ENCODE measurements around the gene TRIP4. TPM values are rescaled to one million over a fixed set of nuclear protein-coding genes. Genes with fewer than 3 reads are reported as not detected.
A peak's percentile ranks its signal among the peaks of the same experiment; 100 is the strongest.
"Not testable (repeated sequence)": the region's sequence is repeated elsewhere in the genome, so short reads cannot be mapped to it uniquely, and the experiment has no call there.

Gene TRIP4
- total RNA-seq, 5 donors from 2014 or later (not counting 1 experiment from before 2014, with no cell fraction given) = 17.3 to 24.5 (median 21.7) TPM

GRCh38 chr15:64355944-64356709 lies 31.5 kb upstream of the TRIP4 start, which contains the start of gene CSNK1G1:
TSS of gene CSNK1G1 (minus strand) at chr15:64356173. CDS start at chr15:64300499, 55,674 bp downstream.
- CTCF ChIA-PET = interaction anchor here in 1 of 2 donors (0.6 kb wide), 1 partner anchor 146 kb away, joined by 3 read pairs; no protein-coding TSS in a partner anchor
- Mint-ChIP-seq H3K27ac (peak within 1 kb of the TSS; percentile 87 to 88), H3K27me3 (no peaks in the 10 kb centered on the region), H3K9me3 (no peaks in the 10 kb centered on the region), H3K4me3 (peak within 1 kb of the TSS; percentile 87 to 95 (median 95)), H3K36me3 (no peaks in the 10 kb centered on the region), H3K4me1 (peaks cover 18 to 23% (median 19%) of the 10 kb centered on the region in 3 donors)
- H3K27me3 ChIP-seq (replicated peaks in 1 of 2; ENCODE audit: control insufficient read depth in 2 of 2, extremely low read depth in 1 of 2, insufficient read depth in 2 of 2, low read length in 1 of 2) = no peaks in the 10 kb centered on the region
- ATAC-seq (replicated peaks in 1 of 4) (peak; percentile 99), DNase-seq (peak; percentile 80 to 96 (median 90))
- H3K4me1 ChIP-seq (ENCODE audit: control insufficient read depth in 1 of 2, extremely low read depth in 1 of 2, insufficient read depth in 2 of 2, low read length in 2 of 2) = peaks cover 2 to 9% of the 10 kb centered on the region in 2 experiments
- H3K9me3 ChIP-seq = no peaks in the 10 kb centered on the region
- H3K4me3 ChIP-seq (ENCODE audit: control insufficient read depth in 1 of 2, extremely low read depth in 1 of 2, low read length in 1 of 2) = peak within 1 kb of the TSS; percentile 90
- peak within 1 kb of the TSS; percentile 54 for H3K27ac ChIP-seq (ENCODE audit: low read length)
- H3K36me3 ChIP-seq (ENCODE audit: control insufficient read depth in 2 of 2, extremely low read depth in 1 of 2, insufficient read depth in 1 of 2, low read length in 1 of 2) = no peaks in the 10 kb centered on the region
- 0% methylated on average over 21 of the region's 42 CpGs for WGBS (ENCODE audit: insufficient coverage)
- POLR2A ChIA-PET = no interaction called here

DNA sequence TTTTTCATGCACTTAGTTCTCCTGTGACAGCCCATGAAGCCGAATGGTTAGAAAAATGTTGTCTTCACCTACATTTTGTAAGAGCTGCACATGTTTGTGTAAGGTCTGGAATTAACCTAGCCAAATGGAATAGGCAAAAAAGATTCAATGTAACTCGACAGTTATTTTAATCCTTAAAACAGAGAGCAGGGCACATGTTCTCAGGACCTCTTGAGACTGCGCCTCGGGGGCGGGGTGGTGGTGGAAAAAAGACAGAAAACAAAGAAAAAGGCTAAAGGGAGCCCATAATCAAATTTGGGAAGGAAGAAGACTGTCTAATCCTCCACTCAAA lies 31.0 kb upstream of the TRIP4 start:
- H3K4me3 Mint-ChIP-seq = peak overlapping the region; percentile 87 to 95 (median 95)
- Histone ChIP-seq H3K27me3 (replicated peaks in 1 of 2; ENCODE audit: control insufficient read depth in 2 of 2, extremely low read depth in 1 of 2, insufficient read depth in 2 of 2, low read length in 1 of 2) (no peaks in the 10 kb centered on the region), H3K27ac (ENCODE audit: low read length) (peak overlapping the region; percentile 21), H3K9me3 (no peaks in the 10 kb centered on the region), H3K36me3 (ENCODE audit: control insufficient read depth in 2 of 2, extremely low read depth in 1 of 2, insufficient read depth in 1 of 2, low read length in 1 of 2) (no peaks in the 10 kb centered on the region), H3K4me1 (ENCODE audit: control insufficient read depth in 1 of 2, extremely low read depth in 1 of 2, insufficient read depth in 2 of 2, low read length in 2 of 2) (peaks cover 2 to 9% of the 10 kb centered on the region in 2 experiments), H3K4me3 (ENCODE audit: control insufficient read depth in 1 of 2, extremely low read depth in 1 of 2, low read length in 1 of 2) (peak overlapping the region; percentile 90)
- POLR2A ChIA-PET = no interaction called here
- no peak for ATAC-seq (replicated peaks in 1 of 4)
- no peaks in the 10 kb centered on the region for H3K9me3 Mint-ChIP-seq
- H3K27me3 Mint-ChIP-seq = no peaks in the 10 kb centered on the region
- H3K36me3 Mint-ChIP-seq = no peaks in the 10 kb centered on the region
- CTCF ChIA-PET = no interaction called here
- H3K4me1 Mint-ChIP-seq = peaks cover 17 to 19% (median 17%) of the 10 kb centered on the region in 3 donors
- DNase-seq = no peak
- H3K27ac Mint-ChIP-seq = peak overlapping the region; percentile 87 to 88
- WGBS (ENCODE audit: insufficient coverage) = 100% methylated on average over 1 of the region's 5 CpGs

- Histone ChIP-seq H3K9me3 (no peaks in the 10 kb centered on the region), H3K27me3 (replicated peaks in 1 of 2; ENCODE audit: control insufficient read depth in 2 of 2, extremely low read depth in 1 of 2, insufficient read depth in 2 of 2, low read length in 1 of 2) (no peaks in the 10 kb centered on the region), H3K4me1 (ENCODE audit: control insufficient read depth in 1 of 2, extremely low read depth in 1 of 2, insufficient read depth in 2 of 2, low read length in 2 of 2) (peaks cover 0 to 4% of the 10 kb centered on the region in 2 experiments), H3K27ac (ENCODE audit: low read length) (no peak overlapping the region), H3K36me3 (ENCODE audit: control insufficient read depth in 2 of 2, extremely low read depth in 1 of 2, insufficient read depth in 1 of 2, low read length in 1 of 2) (no peaks in the 10 kb centered on the region), H3K4me3 (ENCODE audit: control insufficient read depth in 1 of 2, extremely low read depth in 1 of 2, low read length in 1 of 2) (no peak overlapping the region)
- ATAC-seq (replicated peaks in 1 of 4) (no peak), DNase-seq (no peak)
- Mint-ChIP-seq H3K27me3 (no peaks in the 10 kb centered on the region), H3K9me3 (no peaks in the 10 kb centered on the region), H3K27ac (no peak overlapping the region), H3K36me3 (no peaks in the 10 kb centered on the region), H3K4me1 (peaks cover 6% of the 10 kb centered on the region in 3 donors), H3K4me3 (no peak overlapping the region)
- CTCF ChIA-PET = no interaction called here
- WGBS (ENCODE audit: insufficient coverage) = no CpG with 5 or more reads among the region's 4 CpGs
- POLR2A ChIA-PET = interaction anchor here in 1 of 2 donors (0.5 to 0.7 kb wide), 2 partner anchors 26 to 812 kb away, joined by 4 to 7 read pairs; no protein-coding TSS in a partner anchor
Measured at GRCh38 chr15:64361259-64361658, 26.4 kb upstream of the TRIP4 start.

- no peaks in the 10 kb centered on the region for H3K9me3 ChIP-seq
- CTCF ChIA-PET = interaction anchor here in 1 of 2 donors (0.7 kb wide), 1 partner anchor 418 kb away, joined by 9 read pairs; no protein-coding TSS in a partner anchor
- ATAC-seq (replicated peaks in 1 of 4) (no peak), DNase-seq (no peak)
- POLR2A ChIA-PET = interaction anchor here in 1 of 2 donors (0.6 kb wide), 1 partner anchor 137 kb away, joined by 3 read pairs; no protein-coding TSS in a partner anchor
- H3K4me3 Mint-ChIP-seq = no peak overlapping the region
- H3K27ac Mint-ChIP-seq = no peak overlapping the region
- H3K27ac ChIP-seq (ENCODE audit: low read length) = no peak overlapping the region
- H3K36me3 Mint-ChIP-seq = no peaks in the 10 kb centered on the region
- H3K27me3 Mint-ChIP-seq = no peaks in the 10 kb centered on the region
- no peaks in the 10 kb centered on the region for H3K9me3 Mint-ChIP-seq
- H3K36me3 ChIP-seq (ENCODE audit: control insufficient read depth in 2 of 2, extremely low read depth in 1 of 2, insufficient read depth in 1 of 2, low read length in 1 of 2) = no peaks in the 10 kb centered on the region
- no peak overlapping the region for H3K4me3 ChIP-seq (ENCODE audit: control insufficient read depth in 1 of 2, extremely low read depth in 1 of 2, low read length in 1 of 2)
- no peaks in the 10 kb centered on the region for H3K4me1 ChIP-seq (ENCODE audit: control insufficient read depth in 1 of 2, extremely low read depth in 1 of 2, insufficient read depth in 2 of 2, low read length in 2 of 2)
- H3K4me1 Mint-ChIP-seq = peaks cover 0 to 8% (median 3%) of the 10 kb centered on the region in 3 donors
- no peaks in the 10 kb centered on the region for H3K27me3 ChIP-seq (replicated peaks in 1 of 2; ENCODE audit: control insufficient read depth in 2 of 2, extremely low read depth in 1 of 2, insufficient read depth in 2 of 2, low read length in 1 of 2)
- WGBS (ENCODE audit: insufficient coverage) = no CpG with 5 or more reads among the region's 2 CpGs
Measured at GRCh38 chr15:64369078-64369607, 18.5 kb upstream of the TRIP4 start.

GRCh38 chr15:64371383-64371782 lies 16.3 kb upstream of the TRIP4 start:
- WGBS (ENCODE audit: insufficient coverage) = 98% methylated on average over 5 of the region's 8 CpGs
- H3K36me3 ChIP-seq (ENCODE audit: control insufficient read depth in 2 of 2, extremely low read depth in 1 of 2, insufficient read depth in 1 of 2, low read length in 1 of 2); H3K27me3 ChIP-seq (replicated peaks in 1 of 2; ENCODE audit: control insufficient read depth in 2 of 2, extremely low read depth in 1 of 2, insufficient read depth in 2 of 2, low read length in 1 of 2); H3K27ac Mint-ChIP-seq; H3K4me3 ChIP-seq (ENCODE audit: control insufficient read depth in 1 of 2, extremely low read depth in 1 of 2, low read length in 1 of 2); DNase-seq; H3K9me3 Mint-ChIP-seq; H3K4me3 Mint-ChIP-seq; H3K27ac ChIP-seq (ENCODE audit: low read length); H3K36me3 Mint-ChIP-seq; H3K27me3 Mint-ChIP-seq; H3K4me1 Mint-ChIP-seq; H3K4me1 ChIP-seq (ENCODE audit: control insufficient read depth in 1 of 2, extremely low read depth in 1 of 2, insufficient read depth in 2 of 2, low read length in 2 of 2); ATAC-seq (replicated peaks in 1 of 4); H3K9me3 ChIP-seq; POLR2A ChIA-PET: not testable (repeated sequence)
- CTCF ChIA-PET = interaction anchor here in 1 of 2 donors (0.7 kb wide), 1 partner anchor 511 kb away, joined by 5 read pairs; no protein-coding TSS in a partner anchor

GRCh38 chr15:64373360-64373759 lies 14.3 kb upstream of the TRIP4 start:
- ChIA-PET POLR2A (interaction anchor here in 1 of 2 donors (0.6 kb wide), 1 partner anchor 20 kb away, joined by 9 read pairs; no protein-coding TSS in a partner anchor), CTCF (no interaction called here)
- no peak for DNase-seq
- H3K4me3 ChIP-seq (ENCODE audit: control insufficient read depth in 1 of 2, extremely low read depth in 1 of 2, low read length in 1 of 2) = no peak overlapping the region
- Mint-ChIP-seq H3K36me3 (no peaks in the 10 kb centered on the region), H3K27me3 (no peaks in the 10 kb centered on the region), H3K4me1 (peaks cover 0 to 8% (median 3%) of the 10 kb centered on the region in 3 donors), H3K4me3 (peak overlapping the region in 2 of 3 donors; percentile 56 to 64), H3K9me3 (no peaks in the 10 kb centered on the region), H3K27ac (peak overlapping the region in 1 of 2 donors; percentile 10)
- ATAC-seq (replicated peaks in 1 of 4) = peak in 1 of 4 experiments; percentile 15
- no peaks in the 10 kb centered on the region for H3K4me1 ChIP-seq (ENCODE audit: control insufficient read depth in 1 of 2, extremely low read depth in 1 of 2, insufficient read depth in 2 of 2, low read length in 2 of 2)
- no peaks in the 10 kb centered on the region for H3K36me3 ChIP-seq (ENCODE audit: control insufficient read depth in 2 of 2, extremely low read depth in 1 of 2, insufficient read depth in 1 of 2, low read length in 1 of 2)
- WGBS (ENCODE audit: insufficient coverage) = 81% methylated on average over 7 of the region's 8 CpGs
- H3K27ac ChIP-seq (ENCODE audit: low read length) = no peak overlapping the region
- no peaks in the 10 kb centered on the region for H3K9me3 ChIP-seq
- H3K27me3 ChIP-seq (replicated peaks in 1 of 2; ENCODE audit: control insufficient read depth in 2 of 2, extremely low read depth in 1 of 2, insufficient read depth in 2 of 2, low read length in 1 of 2) = no peaks in the 10 kb centered on the region

Measured in T-cell (primary cell).